HL-60/S4 (cell line): ENCODE measurements around the gene KSR1.

Source experiments
- in situ Hi-C: fragments of 300-500 bp; cut with MboI; formaldehyde crosslinking; loops from 2 replicates; pipeline ENCODE4 v1.14.3; 2022; ENCODE audit warnings: low sequenced_read_pairs

The KSR1 gene

GRCh38 chr17:27547301-27547683 is 91.0 kb downstream of the KSR1 start:
- in situ Hi-C loops: no loop called here

GRCh38 chr17:27548369-27548768 is 92.1 kb downstream of the KSR1 start:
- in situ Hi-C loops: no loop called here

GRCh38 chr17:27549251-27549893 is 93.1 kb downstream of the KSR1 start:
- in situ Hi-C loops: no loop called here

- in situ Hi-C loops: no loop called here
These were observed 94.2 kb downstream of the KSR1 start for GRCh38 chr17:27550291-27550930.

GRCh38 chr17:27550974-27551505 is 94.8 kb downstream of the KSR1 start:
- in situ Hi-C loops: no loop called here

- in situ Hi-C loops: no loop called here
These were observed 95.5 kb downstream of the KSR1 start for GRCh38 chr17:27551701-27552248.

- in situ Hi-C loops: no loop called here
These were observed 96.1 kb downstream of the KSR1 start for GRCh38 chr17:27552276-27552732.

- in situ Hi-C loops: no loop called here
These were observed 96.8 kb downstream of the KSR1 start for GRCh38 chr17:27553019-27553511.

GRCh38 chr17:27554152-27554551 is 97.9 kb downstream of the KSR1 start:
- in situ Hi-C loops: no loop called here

GRCh38 chr17:27554911-27555310 is 98.7 kb downstream of the KSR1 start:
- in situ Hi-C loops: no loop called here

GRCh38 chr17:27555339-27555738 is 99.1 kb downstream of the KSR1 start:
- in situ Hi-C loops: no loop called here

GRCh38 chr17:27558341-27558740 is 102.1 kb downstream of the KSR1 start:
- in situ Hi-C loops: no loop called here

GRCh38 chr17:27558842-27559505 is 102.7 kb downstream of the KSR1 start:
- in situ Hi-C loops: no loop called here

- in situ Hi-C loops: no loop called here
These were observed 103.5 kb downstream of the KSR1 start for GRCh38 chr17:27559506-27560481.

GRCh38 chr17:27560668-27561067 is 104.4 kb downstream of the KSR1 start:
- in situ Hi-C loops: no loop called here

GRCh38 chr17:27562777-27563455 is 106.7 kb downstream of the KSR1 start:
- in situ Hi-C loops: no loop called here

- in situ Hi-C loops: no loop called here
These were observed 107.3 kb downstream of the KSR1 start for GRCh38 chr17:27563532-27563931.

- in situ Hi-C loops: no loop called here
These were observed 108.2 kb downstream of the KSR1 start for GRCh38 chr17:27564463-27564862.

GRCh38 chr17:27565874-27566670 is 109.8 kb downstream of the KSR1 start:
- in situ Hi-C loops: no loop called here
